ENCODE measurements around the gene AEBP2. TPM values are rescaled to one million over a fixed set of nuclear protein-coding genes. Genes with fewer than 3 reads are reported as not detected.

The AEBP2 gene
- total and polyA plus RNA-seq, 2 of the 13 experiments (the other 11 are each of a cell fraction or from before 2014, with no cell fraction given) = 9.2 to 17.9 TPM

DNA sequence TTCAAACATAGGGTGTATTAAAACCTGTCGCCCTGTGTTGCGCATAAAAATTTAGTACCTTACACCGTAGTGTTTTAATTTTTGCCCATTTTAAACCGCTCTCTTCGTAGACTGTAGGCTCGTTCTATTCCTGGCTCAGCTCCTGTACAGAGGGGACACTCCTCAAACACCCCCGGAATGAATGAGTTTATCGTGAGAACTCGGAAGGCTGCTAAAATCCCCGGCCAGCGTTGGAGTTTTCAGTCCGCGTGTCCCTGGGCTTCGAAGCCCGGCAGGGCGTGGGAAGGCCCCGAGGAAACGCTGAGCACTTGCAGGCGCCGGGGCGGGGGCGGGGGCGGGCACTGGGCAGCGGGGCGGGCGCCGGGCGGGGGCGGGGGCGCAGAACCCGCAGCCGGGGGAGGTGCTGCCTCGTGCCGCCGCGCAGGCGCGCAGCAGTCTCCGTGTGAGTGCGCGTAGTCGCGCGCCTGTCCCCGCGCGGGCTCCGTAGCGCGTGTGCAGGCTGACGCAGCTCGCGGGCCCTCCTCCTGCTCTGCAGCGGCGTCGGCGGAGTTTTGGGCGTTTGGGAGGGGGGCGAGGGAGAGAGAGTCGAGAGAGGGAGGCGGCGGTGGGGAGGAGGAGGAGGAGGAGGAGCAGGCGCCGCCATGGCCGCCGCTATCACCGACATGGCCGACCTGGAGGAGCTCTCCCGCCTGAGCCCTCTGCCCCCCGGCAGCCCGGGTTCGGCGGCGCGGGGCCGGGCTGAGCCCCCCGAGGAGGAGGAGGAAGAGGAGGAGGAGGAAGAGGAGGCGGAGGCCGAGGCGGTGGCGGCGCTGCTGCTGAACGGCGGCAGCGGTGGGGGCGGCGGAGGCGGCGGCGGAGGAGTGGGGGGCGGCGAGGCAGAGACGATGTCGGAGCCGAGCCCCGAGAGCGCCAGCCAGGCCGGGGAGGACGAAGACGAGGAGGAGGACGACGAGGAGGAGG is at the start of gene AEBP2 (continued):
- TF ChIP-seq, protein P1, sequence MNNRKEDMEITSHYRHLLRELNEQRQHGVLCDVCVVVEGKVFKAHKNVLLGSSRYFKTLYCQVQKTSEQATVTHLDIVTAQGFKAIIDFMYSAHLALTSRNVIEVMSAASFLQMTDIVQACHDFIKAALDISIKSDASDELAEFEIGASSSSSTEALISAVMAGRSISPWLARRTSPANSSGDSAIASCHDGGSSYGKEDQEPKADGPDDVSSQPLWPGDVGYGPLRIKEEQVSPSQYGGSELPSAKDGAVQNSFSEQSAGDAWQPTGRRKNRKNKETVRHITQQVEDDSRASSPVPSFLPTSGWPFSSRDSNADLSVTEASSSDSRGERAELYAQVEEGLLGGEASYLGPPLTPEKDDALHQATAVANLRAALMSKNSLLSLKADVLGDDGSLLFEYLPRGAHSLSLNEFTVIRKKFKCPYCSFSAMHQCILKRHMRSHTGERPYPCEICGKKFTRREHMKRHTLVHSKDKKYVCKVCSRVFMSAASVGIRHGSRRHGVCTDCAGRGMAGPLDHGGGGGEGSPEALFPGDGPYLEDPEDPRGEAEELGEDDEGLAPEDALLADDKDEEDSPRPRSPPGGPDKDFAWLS (CRISPR knock-in tag; IDR thresholded peaks at IDR 0.05; ENCODE audit: borderline replicate concordance) = no peak
- TF ChIP-seq MXI1 (IDR thresholded peaks at IDR 0.05; ENCODE audit: borderline replicate concordance, low read depth, low read length) (peak; percentile 81), ZKSCAN8 (CRISPR knock-in tag; IDR thresholded peaks at IDR 0.05; ENCODE audit: borderline replicate concordance) (no peak), ZXDC (CRISPR knock-in tag; IDR thresholded peaks at IDR 0.05) (no peak; the same call in 1 of the 2 replicates), ZNF382 (CRISPR knock-in tag; IDR thresholded peaks at IDR 0.05; ENCODE audit: borderline replicate concordance) (no peak), SCMH1 (CRISPR knock-in tag; IDR thresholded peaks at IDR 0.05; ENCODE audit: borderline replicate concordance) (no peak), MED1 (CRISPR knock-in tag; IDR thresholded peaks at IDR 0.05) (peak; percentile 52), NFATC3 (CRISPR knock-in tag; IDR thresholded peaks at IDR 0.05) (no peak), BORCS8-MEF2B (CRISPR knock-in tag; IDR thresholded peaks at IDR 0.05) (peak; percentile 91), ZNF34 (CRISPR knock-in tag; IDR thresholded peaks at IDR 0.05; ENCODE audit: borderline replicate concordance) (no peak), ZC3H13 (CRISPR knock-in tag; IDR thresholded peaks at IDR 0.05) (peak; percentile 29; the same call in 1 of the 2 replicates), ZNF790 (CRISPR knock-in tag; IDR thresholded peaks at IDR 0.05; ENCODE audit: borderline replicate concordance) (0 out of 2 replicates have a peak, but pooled peaks have one; percentile 10), ZFP1 (CRISPR knock-in tag; IDR thresholded peaks at IDR 0.05) (no peak; the same call in 1 of the 2 replicates), MZF1 (CRISPR knock-in tag; IDR thresholded peaks at IDR 0.05; ENCODE audit: borderline replicate concordance) (no peak), ZNF614 (CRISPR knock-in tag; IDR thresholded peaks at IDR 0.05; ENCODE audit: borderline replicate concordance) (0 out of 2 replicates have a peak, but pooled peaks have one; percentile 48), TOE1 (CRISPR knock-in tag; IDR thresholded peaks at IDR 0.05) (no peak), ZNF432 (CRISPR knock-in tag; IDR thresholded peaks at IDR 0.05; ENCODE audit: borderline replicate concordance) (no peak), POLR2G (IDR thresholded peaks at IDR 0.05; ENCODE audit: low read depth, low read length) (peak; percentile 83), TOPORS (CRISPR knock-in tag; IDR thresholded peaks at IDR 0.05) (peak; percentile 87; the same call in 1 of the 2 replicates)
- TF ChIP-seq, protein P2, sequence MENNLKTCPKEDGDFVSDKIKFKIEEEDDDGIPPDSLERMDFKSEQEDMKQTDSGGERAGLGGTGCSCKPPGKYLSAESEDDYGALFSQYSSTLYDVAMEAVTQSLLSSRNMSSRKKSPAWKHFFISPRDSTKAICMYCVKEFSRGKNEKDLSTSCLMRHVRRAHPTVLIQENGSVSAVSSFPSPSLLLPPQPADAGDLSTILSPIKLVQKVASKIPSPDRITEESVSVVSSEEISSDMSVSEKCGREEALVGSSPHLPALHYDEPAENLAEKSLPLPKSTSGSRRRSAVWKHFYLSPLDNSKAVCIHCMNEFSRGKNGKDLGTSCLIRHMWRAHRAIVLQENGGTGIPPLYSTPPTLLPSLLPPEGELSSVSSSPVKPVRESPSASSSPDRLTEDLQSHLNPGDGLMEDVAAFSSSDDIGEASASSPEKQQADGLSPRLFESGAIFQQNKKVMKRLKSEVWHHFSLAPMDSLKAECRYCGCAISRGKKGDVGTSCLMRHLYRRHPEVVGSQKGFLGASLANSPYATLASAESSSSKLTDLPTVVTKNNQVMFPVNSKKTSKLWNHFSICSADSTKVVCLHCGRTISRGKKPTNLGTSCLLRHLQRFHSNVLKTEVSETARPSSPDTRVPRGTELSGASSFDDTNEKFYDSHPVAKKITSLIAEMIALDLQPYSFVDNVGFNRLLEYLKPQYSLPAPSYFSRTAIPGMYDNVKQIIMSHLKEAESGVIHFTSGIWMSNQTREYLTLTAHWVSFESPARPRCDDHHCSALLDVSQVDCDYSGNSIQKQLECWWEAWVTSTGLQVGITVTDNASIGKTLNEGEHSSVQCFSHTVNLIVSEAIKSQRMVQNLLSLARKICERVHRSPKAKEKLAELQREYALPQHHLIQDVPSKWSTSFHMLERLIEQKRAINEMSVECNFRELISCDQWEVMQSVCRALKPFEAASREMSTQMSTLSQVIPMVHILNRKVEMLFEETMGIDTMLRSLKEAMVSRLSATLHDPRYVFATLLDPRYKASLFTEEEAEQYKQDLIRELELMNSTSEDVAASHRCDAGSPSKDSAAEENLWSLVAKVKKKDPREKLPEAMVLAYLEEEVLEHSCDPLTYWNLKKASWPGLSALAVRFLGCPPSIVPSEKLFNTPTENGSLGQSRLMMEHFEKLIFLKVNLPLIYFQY (CRISPR knock-in tag; IDR thresholded peaks at IDR 0.05; ENCODE audit: borderline replicate concordance) = no peak
